ENCODE measurements around the gene WDR41. TPM values are rescaled to one million over a fixed set of nuclear protein-coding genes. Genes with fewer than 3 reads are reported as not detected.

Gene WDR41
- total and polyA plus RNA-seq, 5 donors from 2014 or later: 8.0 to 13.5 (median 8.4) TPM

DNA sequence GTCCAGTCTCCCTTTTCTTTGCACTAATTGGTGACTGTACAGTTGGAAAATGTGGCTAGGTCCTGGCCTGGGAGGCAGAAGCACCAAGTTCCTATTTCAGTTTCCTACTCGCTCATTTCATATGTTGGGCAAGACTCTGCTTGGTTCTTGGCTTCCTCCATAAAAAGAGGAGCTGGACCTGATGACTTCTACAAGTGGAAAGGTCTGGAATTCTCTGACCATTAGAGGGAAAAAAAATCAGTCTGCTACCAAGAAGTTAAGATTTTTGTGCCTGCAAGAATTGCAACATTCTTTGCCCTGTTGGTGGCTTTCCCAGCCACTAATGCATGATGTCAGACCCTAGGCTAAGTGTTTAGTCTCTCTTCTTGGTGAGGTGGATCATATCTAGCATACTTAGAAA, 91.5 kb downstream of the WDR41 start:
- H3K4me3 ChIP-seq (ENCODE audit: low read depth, low read length): no peak overlapping the region
- H3K27ac ChIP-seq (ENCODE audit: insufficient read depth, low read length, poor library complexity, severe bottlenecking): no peak overlapping the region
- no peak overlapping the region for H3K4me3 Mint-ChIP-seq
- H3K36me3 ChIP-seq (ENCODE audit: control insufficient read depth, insufficient read depth, low read length): no peaks in the 10 kb centered on the region
- ATAC-seq (ENCODE audit: low read depth in 2 of 2): no peak
- no peaks in the 10 kb centered on the region for H3K36me3 Mint-ChIP-seq
- H3K27me3 Mint-ChIP-seq: peaks cover 7% of the 10 kb centered on the region
- H3K9me3 Mint-ChIP-seq: no peaks in the 10 kb centered on the region
- no peaks in the 10 kb centered on the region for H3K9me3 ChIP-seq (ENCODE audit: control insufficient read depth in 2 of 2, low read length in 2 of 2)
- DNase-seq: no peak
- H3K27me3 ChIP-seq (ENCODE audit: control insufficient read depth, insufficient read depth, low read length): peaks cover 7% of the 10 kb centered on the region
- H3K27ac Mint-ChIP-seq: no peak overlapping the region
- H3K4me1 ChIP-seq (ENCODE audit: control insufficient read depth, insufficient read depth, low read length, poor library complexity, severe bottlenecking): no peaks in the 10 kb centered on the region
- H3K4me1 Mint-ChIP-seq: peaks cover 0 to 4% (median 0%) of the 10 kb centered on the region in 4 donors

- H3K27me3 ChIP-seq (ENCODE audit: control insufficient read depth, insufficient read depth, low read length): peaks cover 7% of the 10 kb centered on the region
- H3K27ac ChIP-seq (ENCODE audit: insufficient read depth, low read length, poor library complexity, severe bottlenecking): no peak overlapping the region
- H3K4me1 ChIP-seq (ENCODE audit: control insufficient read depth, insufficient read depth, low read length, poor library complexity, severe bottlenecking): no peaks in the 10 kb centered on the region
- no peaks in the 10 kb centered on the region for H3K9me3 ChIP-seq (ENCODE audit: control insufficient read depth in 2 of 2, low read length in 2 of 2)
- no peak overlapping the region for H3K4me3 ChIP-seq (ENCODE audit: low read depth, low read length)
- Mint-ChIP-seq H3K27me3 (peaks cover 7% of the 10 kb centered on the region), H3K27ac (no peak overlapping the region), H3K4me3 (no peak overlapping the region), H3K4me1 (peaks cover 0 to 4% (median 0%) of the 10 kb centered on the region in 4 donors), H3K36me3 (no peaks in the 10 kb centered on the region), H3K9me3 (peaks cover 0 to 2% (median 0%) of the 10 kb centered on the region in 7 donors)
- no peaks in the 10 kb centered on the region for H3K36me3 ChIP-seq (ENCODE audit: control insufficient read depth, insufficient read depth, low read length)
- DNase-seq: no peak
- ATAC-seq (ENCODE audit: low read depth in 2 of 2): no peak
Observed at GRCh38 chr5:77398896-77399295, 93.2 kb downstream of the WDR41 start.

- Histone ChIP-seq H3K4me3 (ENCODE audit: low read depth, low read length) (no peak overlapping the region), H3K9me3 (ENCODE audit: control insufficient read depth in 2 of 2, low read length in 2 of 2) (no peaks in the 10 kb centered on the region), H3K27me3 (ENCODE audit: control insufficient read depth, insufficient read depth, low read length) (peaks cover 7% of the 10 kb centered on the region), H3K4me1 (ENCODE audit: control insufficient read depth, insufficient read depth, low read length, poor library complexity, severe bottlenecking) (no peaks in the 10 kb centered on the region), H3K36me3 (ENCODE audit: control insufficient read depth, insufficient read depth, low read length) (no peaks in the 10 kb centered on the region), H3K27ac (ENCODE audit: insufficient read depth, low read length, poor library complexity, severe bottlenecking) (no peak overlapping the region)
- Mint-ChIP-seq H3K36me3 (no peaks in the 10 kb centered on the region), H3K4me1 (peaks cover 0 to 4% (median 0%) of the 10 kb centered on the region in 4 donors), H3K27me3 (peaks cover 7% of the 10 kb centered on the region), H3K9me3 (peaks cover 0 to 2% (median 0%) of the 10 kb centered on the region in 7 donors), H3K4me3 (no peak overlapping the region), H3K27ac (no peak overlapping the region)
- ATAC-seq (ENCODE audit: low read depth in 2 of 2) (no peak), DNase-seq (no peak)
Observed at GRCh38 chr5:77398458-77398857, 93.7 kb downstream of the WDR41 start.

- DNase-seq (no peak), ATAC-seq (ENCODE audit: low read depth in 2 of 2) (no peak)
- no peaks in the 10 kb centered on the region for H3K4me1 ChIP-seq (ENCODE audit: control insufficient read depth, insufficient read depth, low read length, poor library complexity, severe bottlenecking)
- H3K27me3 ChIP-seq (ENCODE audit: control insufficient read depth, insufficient read depth, low read length): peaks cover 5% of the 10 kb centered on the region
- H3K27ac ChIP-seq (ENCODE audit: insufficient read depth, low read length, poor library complexity, severe bottlenecking): no peak overlapping the region
- Mint-ChIP-seq H3K4me1 (peaks cover 0 to 4% (median 0%) of the 10 kb centered on the region in 4 donors), H3K27me3 (peaks cover 7% of the 10 kb centered on the region), H3K9me3 (peaks cover 0 to 2% (median 0%) of the 10 kb centered on the region in 7 donors), H3K27ac (no peak overlapping the region), H3K4me3 (no peak overlapping the region), H3K36me3 (no peaks in the 10 kb centered on the region)
- no peak overlapping the region for H3K4me3 ChIP-seq (ENCODE audit: low read depth, low read length)
- no peaks in the 10 kb centered on the region for H3K36me3 ChIP-seq (ENCODE audit: control insufficient read depth, insufficient read depth, low read length)
- H3K9me3 ChIP-seq (ENCODE audit: control insufficient read depth in 2 of 2, low read length in 2 of 2): no peaks in the 10 kb centered on the region
Observed at GRCh38 chr5:77397686-77398292, 94.3 kb downstream of the WDR41 start.

DNA sequence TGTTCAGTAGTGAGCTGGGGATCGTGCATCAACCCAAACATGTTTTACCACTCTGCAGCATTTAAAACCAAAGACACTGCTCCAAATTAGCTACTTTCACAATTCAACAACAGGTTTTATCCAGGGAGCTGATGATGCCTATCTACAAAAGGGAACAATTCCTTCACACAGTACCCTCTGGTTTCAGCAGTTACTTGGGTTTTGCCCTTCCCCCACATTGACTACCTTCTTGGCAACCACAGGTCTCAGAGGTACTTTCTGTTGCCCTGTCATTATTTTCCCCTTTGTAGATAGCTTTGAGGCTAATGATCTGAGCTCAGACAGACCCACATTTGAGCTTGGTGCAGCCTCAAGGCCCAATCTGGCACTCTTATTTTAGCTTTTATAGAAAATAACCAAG, 96.1 kb downstream of the WDR41 start:
- Mint-ChIP-seq H3K4me1 (peaks cover 0 to 4% (median 0%) of the 10 kb centered on the region in 4 donors), H3K36me3 (no peaks in the 10 kb centered on the region), H3K9me3 (peaks cover 0 to 5% (median 0%) of the 10 kb centered on the region in 7 donors), H3K27me3 (peaks cover 2% of the 10 kb centered on the region), H3K27ac (no peak overlapping the region), H3K4me3 (peak overlapping the region in 1 of 4 donors; percentile 40)
- Histone ChIP-seq H3K4me3 (ENCODE audit: low read depth, low read length) (no peak overlapping the region), H3K27ac (ENCODE audit: insufficient read depth, low read length, poor library complexity, severe bottlenecking) (no peak overlapping the region), H3K4me1 (ENCODE audit: control insufficient read depth, insufficient read depth, low read length, poor library complexity, severe bottlenecking) (no peaks in the 10 kb centered on the region), H3K36me3 (ENCODE audit: control insufficient read depth, insufficient read depth, low read length) (no peaks in the 10 kb centered on the region), H3K27me3 (ENCODE audit: control insufficient read depth, insufficient read depth, low read length) (peaks cover 3% of the 10 kb centered on the region), H3K9me3 (ENCODE audit: control insufficient read depth in 2 of 2, low read length in 2 of 2) (no peaks in the 10 kb centered on the region)
- ATAC-seq (ENCODE audit: low read depth in 2 of 2): no peak
- DNase-seq: peak in 1 of 3 donors; percentile 11

GRCh38 chr5:77394064-77394715, 97.9 kb downstream of the WDR41 start:
- Histone ChIP-seq H3K4me1 (ENCODE audit: control insufficient read depth, insufficient read depth, low read length, poor library complexity, severe bottlenecking) (no peaks in the 10 kb centered on the region), H3K36me3 (ENCODE audit: control insufficient read depth, insufficient read depth, low read length) (no peaks in the 10 kb centered on the region), H3K27ac (ENCODE audit: insufficient read depth, low read length, poor library complexity, severe bottlenecking) (no peak overlapping the region), H3K4me3 (ENCODE audit: low read depth, low read length) (no peak overlapping the region), H3K27me3 (ENCODE audit: control insufficient read depth, insufficient read depth, low read length) (no peaks in the 10 kb centered on the region), H3K9me3 (ENCODE audit: control insufficient read depth in 2 of 2, low read length in 2 of 2) (no peaks in the 10 kb centered on the region)
- Mint-ChIP-seq H3K36me3 (no peaks in the 10 kb centered on the region), H3K27ac (no peak overlapping the region), H3K4me1 (peaks cover 0 to 4% (median 0%) of the 10 kb centered on the region in 4 donors), H3K9me3 (peaks cover 0 to 7% (median 0%) of the 10 kb centered on the region in 7 donors), H3K27me3 (no peaks in the 10 kb centered on the region), H3K4me3 (no peak overlapping the region)
- DNase-seq (no peak), ATAC-seq (ENCODE audit: low read depth in 2 of 2) (no peak)

DNA sequence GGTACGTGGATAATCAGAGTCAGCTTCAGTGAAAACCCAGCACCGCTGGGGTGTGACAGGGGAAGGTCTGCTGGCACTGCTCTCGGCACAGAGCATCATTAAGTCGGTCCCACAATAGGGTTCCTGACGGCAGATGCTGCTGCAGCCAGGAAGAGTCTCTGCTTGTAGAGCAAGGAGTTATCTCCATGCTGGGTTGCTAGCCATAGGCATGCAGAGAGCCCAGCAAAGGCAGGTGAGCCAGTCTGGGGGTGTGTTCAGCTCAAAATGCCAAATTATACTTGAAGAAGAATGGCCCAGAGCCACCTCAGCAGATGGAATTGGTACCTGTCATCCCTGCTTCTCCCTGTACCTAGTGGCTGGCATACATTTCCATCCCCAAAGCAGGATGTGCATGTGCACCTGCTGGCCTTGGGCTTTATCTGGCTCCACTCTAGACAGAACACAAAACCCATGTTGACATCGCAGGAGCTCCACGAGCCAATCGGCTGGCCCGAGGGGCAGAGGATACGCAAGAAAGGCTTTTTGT, 100.8 kb downstream of the WDR41 start:
- H3K4me3 Mint-ChIP-seq: no peak overlapping the region
- H3K27ac Mint-ChIP-seq: no peak overlapping the region
- no peaks in the 10 kb centered on the region for H3K36me3 ChIP-seq (ENCODE audit: control insufficient read depth, insufficient read depth, low read length)
- H3K9me3 ChIP-seq (ENCODE audit: control insufficient read depth in 2 of 2, low read length in 2 of 2): no peaks in the 10 kb centered on the region
- no peaks in the 10 kb centered on the region for H3K36me3 Mint-ChIP-seq
- H3K27me3 Mint-ChIP-seq: no peaks in the 10 kb centered on the region
- no peak overlapping the region for H3K4me3 ChIP-seq (ENCODE audit: low read depth, low read length)
- peaks cover 0 to 12% (median 1%) of the 10 kb centered on the region in 7 donors for H3K9me3 Mint-ChIP-seq
- no peak overlapping the region for H3K27ac ChIP-seq (ENCODE audit: insufficient read depth, low read length, poor library complexity, severe bottlenecking)
- ATAC-seq (ENCODE audit: low read depth in 2 of 2) (no peak), DNase-seq (no peak)
- no peaks in the 10 kb centered on the region for H3K27me3 ChIP-seq (ENCODE audit: control insufficient read depth, insufficient read depth, low read length)
- H3K4me1 Mint-ChIP-seq: peaks cover 0 to under 1% (median 0%) of the 10 kb centered on the region in 4 donors
- H3K4me1 ChIP-seq (ENCODE audit: control insufficient read depth, insufficient read depth, low read length, poor library complexity, severe bottlenecking): no peaks in the 10 kb centered on the region
